ENCODE measurements around the gene TMEM231.

Gene TMEM231

DNA sequence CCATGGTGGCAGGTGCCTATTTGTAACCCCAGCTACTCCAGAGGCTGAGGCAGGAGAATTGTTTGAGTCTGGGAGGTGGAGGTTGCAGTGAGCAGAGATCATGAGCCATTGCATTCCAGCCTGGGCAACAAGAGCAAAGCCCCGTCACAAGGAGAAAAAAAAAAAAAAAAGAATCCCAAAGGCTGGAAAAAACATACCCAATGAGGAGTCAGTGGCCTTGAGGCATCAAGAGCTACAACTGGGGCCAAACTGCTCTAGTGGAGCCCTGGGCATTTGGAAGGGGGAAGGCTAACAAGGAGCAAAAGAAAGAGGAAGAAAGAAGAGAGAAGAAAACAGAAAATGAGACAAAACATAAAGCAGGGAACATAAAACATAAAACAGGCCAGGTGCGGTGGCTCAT is 67.7 kb downstream of the TMEM231 start:
- no peak for DNase-seq (ENCODE audit: low read depth)
